NCI-H446 (cell line): Measurements from ENCODE around the gene KCNQ1.

Source experiments
- DNase-seq, 2 experiments: peaks; one replicate each; lab custom pipeline; 2025; lab: John Stamatoyannopoulos, UW

The KCNQ1 gene

DNA sequence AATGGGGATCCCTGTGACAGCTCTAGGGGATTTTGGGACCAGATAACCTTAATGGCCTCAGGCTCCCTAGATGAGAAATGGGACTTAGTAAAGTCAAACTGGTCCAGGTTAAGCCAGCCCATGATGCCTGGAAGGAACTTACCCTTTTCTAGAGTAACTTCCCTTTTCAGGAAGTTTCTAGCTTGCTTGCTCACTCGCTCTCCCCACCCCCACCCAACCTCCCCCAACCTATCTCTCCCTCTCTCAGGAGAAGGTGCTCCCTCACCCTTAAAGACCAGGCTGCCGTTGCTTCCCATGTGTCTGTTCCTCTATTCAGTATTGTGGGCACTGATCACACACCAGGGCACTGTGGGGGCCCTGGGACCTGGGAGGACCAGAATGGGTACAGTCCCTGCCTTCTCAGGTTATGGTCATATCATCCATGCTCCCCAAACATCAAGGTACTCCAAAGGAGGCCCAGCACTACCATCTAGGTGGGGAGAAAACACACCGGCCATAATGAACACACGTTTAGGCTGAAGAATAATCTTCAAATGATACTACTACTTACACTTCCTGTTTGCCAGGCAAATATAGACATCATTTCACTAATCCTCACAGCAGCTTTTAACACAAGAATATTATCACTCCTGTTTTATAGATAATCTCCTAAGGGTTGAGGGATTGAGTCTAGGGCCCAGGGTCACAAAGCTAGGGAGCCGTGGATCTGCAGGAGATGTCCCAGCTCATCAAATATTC, 236.8 kb downstream of the KCNQ1 start:
- DNase-seq = no peak

- DNase-seq = no peak
Observed at GRCh38 chr11:2683806-2684205, 239.0 kb downstream of the KCNQ1 start.

GRCh38 chr11:2684581-2684980, 239.8 kb downstream of the KCNQ1 start:
- no peak for DNase-seq

DNA sequence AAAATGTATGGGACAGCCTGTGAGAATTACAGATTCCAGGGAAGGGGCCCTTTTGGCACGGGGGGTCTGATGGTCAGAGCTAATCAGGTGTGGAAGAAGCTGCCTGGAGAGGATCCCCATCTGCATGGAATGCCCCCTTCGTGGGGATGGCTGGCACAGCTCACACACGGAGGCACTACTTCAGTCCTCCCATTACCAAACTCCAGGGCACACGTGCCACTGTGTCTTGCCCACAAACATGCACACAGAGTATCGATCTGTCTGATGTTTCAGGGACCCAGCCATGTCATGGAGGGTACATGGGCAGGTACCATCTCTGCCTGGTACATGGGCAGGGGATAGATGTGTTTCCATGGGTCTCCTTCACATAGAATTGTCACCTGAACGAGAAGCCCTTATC, 240.2 kb downstream of the KCNQ1 start:
- DNase-seq = no peak

- DNase-seq = no peak
Observed at GRCh38 chr11:2685566-2686359, 241.0 kb downstream of the KCNQ1 start.

- no peak for DNase-seq
Observed at GRCh38 chr11:2686360-2687222, 241.8 kb downstream of the KCNQ1 start.

DNA sequence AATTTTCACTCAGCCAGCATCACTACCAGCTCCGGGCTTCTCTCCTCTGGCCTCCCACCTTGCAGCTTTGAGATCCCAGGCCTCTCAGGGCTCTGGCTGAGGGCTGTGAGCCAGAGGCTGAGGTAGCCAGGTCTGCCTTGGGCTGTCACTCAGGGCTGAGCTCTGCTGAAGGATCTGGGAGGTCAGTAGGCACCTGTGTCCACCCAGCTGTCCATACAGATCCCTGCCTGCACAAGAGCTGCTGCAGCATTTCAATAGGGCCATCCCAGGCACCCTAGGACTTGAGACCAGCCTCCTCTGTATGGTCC, 242.4 kb downstream of the KCNQ1 start:
- no peak for DNase-seq

DNA sequence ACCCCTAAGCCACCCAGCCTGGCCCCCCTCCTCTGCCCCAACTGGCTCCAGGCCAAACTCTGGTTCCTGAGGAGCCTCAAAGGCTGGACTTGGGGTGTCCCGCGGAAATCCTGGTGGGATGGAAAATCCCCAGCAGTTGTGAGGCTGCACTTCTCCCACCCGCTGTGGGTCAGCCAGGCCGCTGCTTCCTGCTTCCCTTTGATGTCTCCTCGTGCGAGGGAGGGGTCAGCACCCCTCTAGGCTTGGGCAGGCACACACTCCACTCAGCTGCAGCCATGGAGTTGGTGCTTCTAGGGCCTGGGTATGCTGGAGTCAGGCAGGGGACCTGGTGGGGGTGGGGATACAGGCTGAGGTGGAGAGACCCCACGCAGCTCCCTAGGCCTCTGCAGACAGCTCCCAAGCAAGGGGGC, 243.0 kb downstream of the KCNQ1 start:
- no peak for DNase-seq

GRCh38 chr11:2688381-2689231, 243.8 kb downstream of the KCNQ1 start:
- DNase-seq = no peak

DNA sequence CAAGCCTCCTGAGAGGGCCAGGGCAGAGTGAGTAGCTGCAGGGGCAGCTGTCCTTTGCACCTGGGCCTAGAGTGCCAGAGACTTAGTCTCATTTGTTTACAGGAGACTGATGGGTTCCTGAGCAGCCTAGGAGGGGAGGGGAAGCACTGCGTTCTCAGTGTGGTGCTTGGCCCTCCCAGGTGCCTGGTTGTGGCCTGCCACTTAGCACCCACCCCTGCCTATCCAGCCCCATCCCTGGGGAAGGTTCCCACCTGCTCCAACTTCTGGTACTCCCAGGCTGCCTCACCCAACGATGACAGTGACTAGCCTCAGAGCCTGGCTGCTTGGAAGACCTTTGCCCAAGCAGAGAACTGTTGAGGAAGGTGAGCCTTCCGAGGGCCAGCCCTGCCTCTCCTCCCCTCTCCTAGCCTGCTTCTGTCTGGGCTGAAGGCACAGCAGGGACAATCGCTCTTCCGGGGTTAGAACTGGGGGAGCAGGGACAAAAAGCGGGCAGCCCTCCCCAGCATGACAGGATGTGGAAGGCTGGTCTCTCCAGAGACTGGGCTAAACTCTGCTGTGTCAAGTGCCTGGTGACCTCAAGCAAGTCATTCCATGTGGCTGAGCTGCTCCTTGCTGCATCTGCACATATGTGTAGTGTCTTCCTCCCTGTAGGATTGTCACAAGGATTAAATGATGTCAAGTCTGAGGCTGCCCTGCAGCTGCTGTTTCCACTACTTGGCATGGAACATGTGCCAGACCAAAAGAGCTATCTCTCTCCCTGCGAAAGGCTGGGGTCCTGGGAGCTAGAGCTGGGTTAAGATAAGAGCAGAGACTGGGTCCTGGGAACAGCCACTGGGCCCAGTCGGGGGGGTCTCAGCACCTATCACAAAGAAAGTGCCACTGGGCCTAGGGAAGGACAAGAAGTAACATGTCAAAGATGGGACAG, 245.1 kb downstream of the KCNQ1 start:
- no peak for DNase-seq

DNA sequence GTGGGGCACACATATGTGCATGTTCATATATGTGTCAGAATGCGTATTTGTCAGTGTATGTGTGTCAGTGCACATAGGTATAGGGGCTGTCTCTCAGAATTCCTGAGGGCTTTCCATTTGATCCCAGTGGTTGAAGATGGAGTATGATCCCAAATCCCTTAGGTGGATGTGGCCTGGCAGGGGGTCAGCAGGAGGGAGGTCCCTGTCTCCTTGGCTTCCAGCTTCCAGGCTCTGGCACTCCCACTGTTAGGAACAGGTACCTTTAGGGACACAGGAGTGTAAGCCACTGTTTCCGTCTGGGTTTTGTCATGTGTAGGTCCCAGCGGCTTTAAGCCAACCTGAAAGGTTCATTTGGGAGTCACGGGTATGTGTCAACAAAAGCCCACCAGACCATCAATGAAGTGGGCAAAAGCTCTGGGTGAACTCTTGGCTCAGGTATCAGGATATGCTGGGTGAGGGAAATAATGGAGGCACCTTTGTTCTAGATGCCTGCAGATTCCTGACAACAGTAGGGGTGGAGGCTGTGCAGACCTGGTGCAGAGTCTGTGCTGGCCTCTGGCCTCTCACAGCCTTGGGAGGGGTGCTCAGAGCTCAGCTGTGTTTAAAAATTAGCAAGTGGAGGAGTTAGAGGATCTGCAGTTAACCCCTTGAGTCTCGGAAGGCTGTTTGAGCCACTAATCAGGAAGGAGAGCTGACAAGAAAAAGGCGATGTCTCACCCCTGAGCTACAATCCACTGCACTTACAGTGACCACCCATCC, 246.0 kb downstream of the KCNQ1 start:
- DNase-seq = no peak

DNA sequence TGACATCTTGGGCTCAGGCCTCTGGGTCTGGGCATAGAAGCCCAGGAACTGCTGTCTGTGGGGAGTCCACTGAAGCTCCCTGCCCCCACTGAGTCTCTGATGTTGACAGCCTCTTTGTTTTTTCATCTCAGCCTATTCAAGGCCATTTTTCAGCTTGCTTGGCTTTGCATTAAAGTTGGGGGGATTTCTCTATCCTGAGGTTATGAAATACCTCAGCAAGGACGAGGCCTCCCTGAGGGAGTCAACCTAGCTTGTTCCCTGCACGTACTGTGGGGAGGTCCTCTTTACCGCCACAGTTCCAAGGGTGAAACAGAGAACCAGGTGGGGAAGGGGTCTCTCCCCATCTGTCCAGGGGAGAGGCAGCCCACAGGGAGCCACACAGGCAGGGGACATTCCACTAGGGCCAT, 246.6 kb downstream of the KCNQ1 start:
- DNase-seq = no peak

GRCh38 chr11:2691991-2692875, 247.4 kb downstream of the KCNQ1 start:
- no peak for DNase-seq

- no peak for DNase-seq
Observed at GRCh38 chr11:2693271-2694261, 248.8 kb downstream of the KCNQ1 start.

DNA sequence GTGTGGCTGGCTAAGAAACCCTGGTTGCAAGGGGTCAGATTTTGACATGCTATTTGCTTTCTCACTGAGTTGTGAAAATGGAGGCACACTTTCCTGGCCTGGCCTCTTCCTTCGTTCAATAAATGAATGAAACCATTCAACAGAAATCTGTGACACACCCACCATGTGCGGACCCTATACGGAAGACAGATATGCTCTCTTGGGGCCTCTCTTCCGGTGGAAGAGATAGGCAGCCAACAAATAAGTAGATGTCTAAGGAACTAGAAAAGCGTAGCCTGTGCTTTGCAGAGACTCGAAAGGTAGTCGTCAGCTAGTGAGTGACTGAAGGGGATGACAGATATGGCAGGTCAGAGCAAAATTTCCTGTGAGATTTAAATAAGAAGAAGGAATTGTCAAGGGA, 249.7 kb downstream of the KCNQ1 start:
- no peak for DNase-seq

GRCh38 chr11:2694995-2695939, 250.5 kb downstream of the KCNQ1 start:
- no peak for DNase-seq

DNA sequence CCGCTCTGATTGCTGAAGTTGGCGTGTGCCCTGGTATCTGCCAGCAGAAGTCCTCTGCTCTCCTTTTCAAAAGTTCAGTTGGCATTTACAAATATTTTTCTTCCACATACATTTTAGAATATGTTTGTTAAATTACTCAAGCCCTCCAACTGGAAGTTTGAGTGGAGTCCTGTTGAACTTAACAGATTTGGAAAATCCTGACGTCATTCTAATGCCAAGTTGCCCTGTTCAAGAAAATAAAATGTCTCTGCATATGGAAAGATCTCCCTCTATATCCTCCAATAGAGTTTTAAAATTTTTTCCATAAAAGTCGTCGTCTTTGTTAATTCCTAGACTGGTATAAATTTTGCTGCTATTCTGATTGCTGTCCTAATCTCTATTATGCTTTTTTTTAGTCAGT, 251.6 kb downstream of the KCNQ1 start:
- no peak for DNase-seq
